A549 (cell line): Measurements from ENCODE around the gene TTN. TPM values are rescaled to one million over a fixed set of nuclear protein-coding genes. Genes with fewer than 3 reads are reported as not detected.

Experiments used
- ATAC-seq, 2 experiments: fragments of 200-7000 bp in 1 of 2; fragments of >200 bp in 1 of 2; cut with Nextera tagmentation in 1 of 2; cut with Tn5 transposase in 1 of 2; 3 replicates each; pipeline versions ENCODE4 v1.8.0 to v1.9.1; 2018 to 2020; ENCODE audit warnings: mild to moderate bottlenecking in 1 of 2, moderate library complexity in 1 of 2
- CTCF ChIA-PET: fragments of 300-600 bp; sonication (Branson Sonifier 250); formaldehyde crosslinking; extraction: SDS; loops from one replicate; lab custom pipeline; 2021; ENCODE audit warnings: antibody characterized with exemption, inconsistent platforms; lab: Yijun Ruan, JAX
- POLR2A ChIA-PET: fragments of 350-600 bp; formaldehyde crosslinking; extraction: SDS; loops from one replicate; lab custom pipeline; 2021; ENCODE audit warnings: antibody characterized with exemption, inconsistent platforms; lab: Yijun Ruan, JAX
- DNase-seq, 2 experiments: peaks; one replicate each; pipeline versions ENCODE4 v3.0.0 to v3.0.0-alpha.2; 2011 to 2016; ENCODE audit warnings: low read depth in 1 of 2, low spot score in 1 of 2
- FAIRE-seq: peaks from 2 replicates; lab custom pipeline; 2011; peaks lifted over from hg19 to GRCh38; lab: Jason Lieb, UNC
- H3K27ac ChIP-seq, 2 experiments: fragments of >200 bp; sonication (Bioruptor Twin); formaldehyde crosslinking; 3 replicates each; pipeline ENCODE4 v1.5.1; 2016 to 2017
- H3K4me1 ChIP-seq: fragments of >200 bp; sonication (Bioruptor Twin); formaldehyde crosslinking; 3 replicates; pipeline ENCODE4 v1.6.1; 2016
- H3K4me2 ChIP-seq: fragments of >200 bp; sonication (Bioruptor Twin); formaldehyde crosslinking; 3 replicates; pipeline ENCODE4 v1.6.1; 2016
- H3K4me3 ChIP-seq: fragments of >200 bp; sonication (Bioruptor Twin); formaldehyde crosslinking; 3 replicates; pipeline ENCODE4 v1.5.1; 2016
- H3K9me3 ChIP-seq: fragments of >200 bp; sonication (Bioruptor Twin); formaldehyde crosslinking; 3 replicates; pipeline ENCODE4 v1.6.1; 2016
- CBX2 ChIP-seq: fragments of 200-600 bp; sonication (generic); IDR thresholded peaks from 2 replicates; pipeline ENCODE4 v1.6.1; 2016; ENCODE audit warnings: low read depth, mild to moderate bottlenecking, borderline replicate concordance
- CHD2 ChIP-seq: fragments of 150-350 bp; IDR thresholded peaks from 2 replicates; pipeline ENCODE4 v1.6.1; 2014; ENCODE audit warnings: low read length; ENCODE audit not compliant: partially characterized antibody
- ELK1 ChIP-seq: fragments of 150-350 bp; IDR thresholded peaks from 2 replicates; pipeline ENCODE4 v1.6.1; 2014; ENCODE audit warnings: low read depth, mild to moderate bottlenecking, low read length
- EP300 ChIP-seq, 2 experiments: fragments of >200 bp; sonication (Bioruptor Twin); formaldehyde crosslinking; IDR thresholded peaks; 2 replicates in 1 of 2; 3 replicates in 1 of 2; pipeline ENCODE4 v1.6.1; 2016 to 2017
- FOSB ChIP-seq: fragments of 250-450 bp; sonication (Bioruptor Pico); IDR thresholded peaks from 2 replicates; pipeline ENCODE4 v1.5.0; 2020; ENCODE audit warnings: mild to moderate bottlenecking, moderate library complexity
- HES2 ChIP-seq: fragments of >200 bp; sonication (Bioruptor Twin); formaldehyde crosslinking; IDR thresholded peaks from 2 replicates; pipeline ENCODE4 v1.6.1; 2016
- HMGXB4 ChIP-seq: fragments of 250-450 bp; sonication (Bioruptor Pico); IDR thresholded peaks from 2 replicates; pipeline ENCODE4 v1.5.0; 2021; ENCODE audit warnings: mild to moderate bottlenecking, moderate library complexity, borderline replicate concordance
- HOXB5 ChIP-seq: fragments of 250-450 bp; sonication (Bioruptor Pico); IDR thresholded peaks from 2 replicates; pipeline ENCODE4 v1.5.0; 2020; ENCODE audit warnings: mild to moderate bottlenecking, moderate library complexity
- JUNB ChIP-seq: fragments of >200 bp; sonication (Bioruptor Twin); formaldehyde crosslinking; IDR thresholded peaks from 2 replicates; pipeline ENCODE4 v1.6.1; 2016
- MAFK ChIP-seq: fragments of 450-650 bp; IDR thresholded peaks from 2 replicates; pipeline ENCODE4 v1.6.1; 2014; ENCODE audit not compliant: partially characterized antibody
- NFE2L2 ChIP-seq: fragments of 150-350 bp; conservative IDR thresholded peaks from 2 replicates; pipeline ENCODE4 v1.6.1; 2014; ENCODE audit warnings: low read length
- NR3C1 ChIP-seq: fragments of >200 bp; sonication (Bioruptor Twin); formaldehyde crosslinking; IDR thresholded peaks from 3 replicates; pipeline ENCODE4 v1.6.1; 2017
- POLR2A ChIP-seq: IDR thresholded peaks from 2 replicates; pipeline ENCODE4 v1.6.1; 2012; ENCODE audit warnings: mild to moderate bottlenecking, low read length
- RAD21 ChIP-seq, 2 experiments: fragments of >200 bp in 1 of 2; sonication (Bioruptor Twin) in 1 of 2; formaldehyde crosslinking in 1 of 2; IDR thresholded peaks in 1 of 2; conservative IDR thresholded peaks in 1 of 2; 2 replicates in 1 of 2; 3 replicates in 1 of 2; pipeline ENCODE4 v1.6.1; 2012 to 2018; ENCODE audit warnings: inconsistent platforms in 1 of 2
- RCOR1 ChIP-seq: fragments of 150-350 bp; IDR thresholded peaks from 2 replicates; pipeline ENCODE4 v1.6.1; 2014; ENCODE audit warnings: antibody characterized with exemption, low read length, low read depth
- REST ChIP-seq: fragments of 200-600 bp; sonication (generic); IDR thresholded peaks from 2 replicates; pipeline ENCODE4 v1.6.1; 2016; ENCODE audit warnings: antibody characterized with exemption, mild to moderate bottlenecking, moderate library complexity
- RNF2 ChIP-seq: fragments of 200-600 bp; sonication (generic); IDR thresholded peaks from 2 replicates; pipeline ENCODE4 v1.6.1; 2016; ENCODE audit warnings: low read depth, mild to moderate bottlenecking, antibody characterized with exemption, moderate library complexity, borderline replicate concordance
- TP53 ChIP-seq: fragments of 250-450 bp; sonication (Bioruptor Pico); IDR thresholded peaks from 2 replicates; pipeline ENCODE4 v1.5.0; 2021; ENCODE audit warnings: mild to moderate bottlenecking, moderate library complexity
- ZC3H11A ChIP-seq: fragments of 450-650 bp; IDR thresholded peaks from 2 replicates; pipeline ENCODE4 v1.6.1; 2014; ENCODE audit warnings: antibody characterized with exemption, mild to moderate bottlenecking
- ZSCAN20 ChIP-seq: fragments of 250-450 bp; sonication (Bioruptor Pico); IDR thresholded peaks from 2 replicates; pipeline ENCODE4 v1.8.0; 2022; ENCODE audit warnings: mild to moderate bottlenecking, moderate library complexity
- WGBS: methylation state at CpG from one replicate; pipeline ENCODE4 v1.1.6; 2017; ENCODE audit errors: missing lambda C conversion rate; 5-methylcytosine and 5-hydroxymethylcytosine counted together
- polyA plus RNA-seq, 4 experiments: library from polyadenylated mRNA; depleted of rRNA in 3 of 4; stranded (reverse); fragments of >200 nt; fragmentation: RNase III in 1 of 4; extraction: RNeasy Plus Mini Kit Qiagen cat#74134 plus additional on column Dnase treatment in 1 of 4; gene quantifications; 2 replicates in 3 of 4; 3 replicates in 1 of 4; pipeline ENCODE4 v1.2.3, GENCODE V29; 2011 to 2017

TTN gene
- polyA plus RNA-seq, 2 of the 4 experiments (the other 2 are of a cell fraction), result under 0.01 TPM; not detected in 1

- TF ChIP-seq NFE2L2 (no peak), TP53 (CRISPR knock-in tag) (no peak)
- DNase-seq (no peak), FAIRE-seq (no peak), ATAC-seq (no peak)
- peaks cover 40% of the 10 kb centered on the region for H3K4me1 ChIP-seq
- CTCF ChIA-PET, result interaction anchor here (1.1 kb wide), 1 partner anchor 37 kb away, joined by 3 read pairs; no protein-coding TSS in a partner anchor
- 69% methylated on average over 3 of the region's 3 CpGs for WGBS
- H3K4me2 ChIP-seq, result peak overlapping the region; percentile 52; the same call in 1 of the 3 replicates
- H3K9me3 ChIP-seq, result no peaks in the 10 kb centered on the region
- POLR2A ChIA-PET, result no interaction called here
- no peak overlapping the region for H3K4me3 ChIP-seq
- no peak overlapping the region for H3K27ac ChIP-seq
These were observed 321.9 kb downstream of the TTN start for GRCh38 chr2:178485356-178485755.

GRCh38 chr2:178484245-178485041, 322.8 kb downstream of the TTN start:
- CTCF ChIA-PET, result interaction anchor here (1.1 kb wide), 1 partner anchor 38 kb away, joined by 3 read pairs; no protein-coding TSS in a partner anchor
- no peak for FAIRE-seq
- no peak for ATAC-seq

More at GRCh38 chr2:178484245-178485041, 322.8 kb downstream of the TTN start:
- Histone ChIP-seq H3K27ac (no peak overlapping the region), H3K4me2 (peak overlapping the region; percentile 52), H3K4me3 (no peak overlapping the region), H3K9me3 (no peaks in the 10 kb centered on the region), H3K4me1 (peaks cover 43% of the 10 kb centered on the region)
- no peak for DNase-seq
- 55% methylated on average over 6 of the region's 6 CpGs for WGBS
- POLR2A ChIA-PET, result no interaction called here
- TF ChIP-seq ZC3H11A (no peak), JUNB (no peak), HMGXB4 (CRISPR knock-in tag) (no peak), HES2 (no peak), POLR2A (no peak), REST (no peak), ZSCAN20 (no peak), HOXB5 (CRISPR knock-in tag) (no peak), RCOR1 (no peak), NFE2L2 (no peak), CHD2 (no peak), MAFK (no peak), ELK1 (no peak), EP300 (IDR thresholded peaks at IDR 0.05) (no peak), FOSB (CRISPR knock-in tag) (no peak), NR3C1 (no peak), RAD21 (conservative IDR thresholded peaks at IDR 0.05 in 1 of 2, IDR thresholded peaks at IDR 0.05 in 1 of 2) (no peak), RNF2 (no peak), CBX2 (no peak)
